CD4-positive, alpha-beta T cell treated with Interleukin-10 for 1 hour (primary cell): ENCODE data around the gene PPIA.
"Not testable (repeated sequence)": the region's sequence is repeated elsewhere in the genome, so short reads cannot be mapped to it uniquely, and the experiment has no call there.

ENCODE experiments used
- DNase-seq: peaks from one replicate; pipeline ENCODE4 v3.0.0-alpha.2; 2020

Gene PPIA

GRCh38 chr7:44764665-44765578 lies 31.6 kb upstream of the PPIA start:
- DNase-seq = no peak

- DNase-seq = no peak
Measured at GRCh38 chr7:44765579-44766415, 30.7 kb upstream of the PPIA start.

GRCh38 chr7:44766416-44766801 lies 30.1 kb upstream of the PPIA start:
- no peak for DNase-seq

- DNase-seq = no peak
Measured at GRCh38 chr7:44767134-44767911, 29.2 kb upstream of the PPIA start.

DNA sequence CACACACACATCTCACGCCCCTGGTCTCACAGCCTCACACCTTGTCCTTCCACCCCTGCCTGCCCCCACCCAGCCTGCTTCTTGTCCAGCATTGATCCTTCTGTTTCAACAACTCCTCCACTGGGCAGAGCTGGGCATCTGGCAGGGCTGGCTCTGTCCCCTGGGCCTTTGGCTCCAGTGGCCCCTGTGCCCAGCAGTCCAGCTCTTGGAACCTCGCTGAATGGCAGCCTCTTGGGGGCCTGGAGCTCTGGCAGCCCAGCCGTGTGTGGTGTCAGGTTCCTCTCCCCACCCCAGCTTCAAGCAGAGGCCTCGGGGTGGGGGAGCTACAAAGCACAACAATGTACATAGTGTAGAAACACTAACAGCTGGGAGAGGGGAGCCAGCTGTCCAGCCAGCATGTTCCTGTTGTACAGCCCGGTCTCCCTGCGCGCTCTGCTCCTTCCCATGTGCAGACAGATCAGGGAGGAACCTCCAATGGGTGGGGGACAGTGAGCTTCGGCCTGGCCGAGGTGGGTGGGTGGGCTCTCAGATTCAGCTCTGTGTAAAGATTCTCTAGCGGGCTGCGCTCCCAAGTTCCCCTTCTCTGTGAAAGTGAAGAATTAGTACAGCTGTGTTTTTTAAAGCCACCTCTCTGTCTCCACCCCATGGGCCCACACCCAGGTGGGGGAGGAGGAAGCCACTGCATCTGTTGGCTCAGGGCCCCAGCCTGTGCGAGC lies 28.4 kb upstream of the PPIA start:
- DNase-seq = peak; percentile 44

DNA sequence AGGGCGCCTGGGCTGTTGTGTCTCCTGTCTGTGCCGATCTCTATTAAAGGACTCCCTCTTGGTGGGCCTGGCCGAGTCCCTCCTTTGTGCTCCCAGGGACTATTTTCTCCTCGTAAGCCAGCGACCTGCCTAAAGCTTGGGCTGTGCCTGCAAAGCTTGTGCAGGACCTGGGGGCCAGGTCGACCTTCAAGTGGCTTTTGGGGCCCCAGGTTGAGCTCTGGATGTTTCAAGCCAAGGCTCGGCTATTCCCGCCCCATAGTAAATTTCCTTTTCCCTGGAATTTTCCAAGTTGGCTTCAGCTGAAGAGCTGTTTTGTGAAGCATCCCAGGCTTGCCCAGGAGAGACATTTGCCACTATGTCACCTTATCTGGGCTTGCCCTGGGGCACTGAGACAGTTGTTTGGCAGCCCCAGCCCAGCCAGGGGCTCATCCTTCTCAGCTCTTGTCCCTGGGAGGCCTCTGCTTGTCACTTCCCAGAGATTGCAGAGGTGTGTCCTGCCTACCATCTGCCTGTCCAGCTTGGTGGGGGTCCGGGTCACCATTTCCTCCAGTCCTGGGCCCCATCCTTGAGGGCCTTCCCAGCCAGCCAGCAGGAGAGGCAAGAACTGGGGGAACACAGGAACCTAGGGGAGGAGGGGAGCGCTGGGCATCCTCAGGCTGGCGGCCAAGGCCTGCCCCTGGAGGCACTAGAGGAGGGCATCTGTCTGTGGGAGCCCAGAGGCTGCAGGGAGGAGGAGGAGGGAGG lies 27.7 kb upstream of the PPIA start:
- no peak for DNase-seq

DNA sequence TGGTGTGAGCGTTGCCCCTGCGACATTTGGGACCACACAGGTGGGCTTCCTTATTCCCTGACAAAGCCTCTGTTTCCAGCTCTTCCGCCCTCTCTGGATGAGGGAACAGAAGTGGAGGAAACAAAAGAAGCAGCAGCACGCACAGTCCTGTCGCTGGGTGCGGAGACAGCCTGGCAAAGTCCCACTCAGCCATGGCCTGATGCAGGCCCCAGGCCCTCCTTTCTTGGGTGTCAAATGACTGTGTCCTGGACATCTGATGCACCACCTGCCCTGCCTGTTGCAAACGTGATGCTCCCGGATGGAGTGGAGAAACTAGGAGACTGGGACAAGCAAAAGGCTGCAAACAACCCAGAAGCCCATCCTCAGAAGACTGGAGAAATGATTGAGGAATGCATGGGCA lies 27.1 kb upstream of the PPIA start:
- DNase-seq = no peak

DNA sequence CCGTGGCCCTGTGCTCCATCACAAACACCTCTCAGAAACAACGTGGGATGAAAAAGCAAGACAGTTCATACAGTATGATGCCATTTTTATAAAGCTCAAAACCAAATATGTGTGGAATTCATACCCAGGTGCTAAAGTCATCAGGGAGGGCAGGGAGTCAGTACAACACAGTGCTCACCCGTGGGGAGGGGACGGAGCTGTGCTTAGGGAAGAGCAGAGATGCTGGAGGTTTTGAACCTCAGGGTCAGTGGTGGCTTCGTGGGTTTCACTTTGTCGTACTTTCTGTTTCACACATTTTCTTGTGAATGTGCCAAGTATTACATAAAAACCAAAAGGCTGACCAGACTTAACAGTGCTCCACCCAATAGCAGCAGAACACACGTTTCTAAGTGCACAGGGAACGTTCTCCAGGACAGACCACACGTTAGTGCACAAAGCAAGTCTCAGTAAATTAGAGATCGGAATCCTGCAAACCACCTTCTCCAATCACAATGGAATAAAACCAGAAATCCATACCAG lies 26.6 kb upstream of the PPIA start:
- peak; percentile 47 for DNase-seq

DNA sequence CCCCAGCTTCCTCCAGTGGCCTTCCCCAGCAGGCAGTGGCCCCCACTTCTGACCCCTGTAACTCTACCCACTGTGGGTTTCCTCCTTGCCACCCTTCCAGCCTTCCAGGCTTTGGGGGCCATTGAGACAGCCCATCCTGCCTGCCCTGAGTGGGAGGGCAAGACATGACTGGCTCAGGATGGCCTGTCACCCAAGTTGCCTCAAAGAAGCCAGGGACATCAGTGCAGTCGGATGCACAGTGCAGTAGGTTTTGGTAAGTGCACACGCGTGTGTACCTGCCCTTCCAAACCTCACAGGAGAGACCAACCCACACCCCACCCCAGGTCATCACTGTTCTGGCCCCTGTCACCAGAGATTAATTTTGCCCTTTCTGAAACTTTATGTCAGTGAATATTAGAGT lies 25.1 kb upstream of the PPIA start:
- no peak for DNase-seq

GRCh38 chr7:44772440-44772839 lies 24.0 kb upstream of the PPIA start:
- DNase-seq = no peak

DNA sequence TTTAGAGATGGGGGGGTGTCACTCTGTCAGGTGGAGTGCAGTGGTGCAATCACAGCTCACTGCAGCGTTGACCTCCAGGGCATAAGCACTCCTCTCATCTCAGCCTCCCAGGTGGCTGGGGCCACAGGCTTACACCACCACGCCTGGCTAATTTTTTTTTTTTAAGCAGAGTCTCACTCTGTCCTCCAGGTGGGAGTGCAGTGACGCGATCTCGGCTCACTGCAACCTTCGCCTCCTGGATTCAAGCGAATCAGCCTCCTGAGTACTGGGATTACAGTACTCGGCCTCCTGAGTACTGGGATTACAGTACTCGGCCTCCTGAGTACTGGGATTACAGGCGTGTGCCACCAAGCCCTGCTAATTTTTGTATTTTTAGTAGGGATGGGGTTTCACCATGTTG lies 23.6 kb upstream of the PPIA start:
- DNase-seq = no peak

DNA sequence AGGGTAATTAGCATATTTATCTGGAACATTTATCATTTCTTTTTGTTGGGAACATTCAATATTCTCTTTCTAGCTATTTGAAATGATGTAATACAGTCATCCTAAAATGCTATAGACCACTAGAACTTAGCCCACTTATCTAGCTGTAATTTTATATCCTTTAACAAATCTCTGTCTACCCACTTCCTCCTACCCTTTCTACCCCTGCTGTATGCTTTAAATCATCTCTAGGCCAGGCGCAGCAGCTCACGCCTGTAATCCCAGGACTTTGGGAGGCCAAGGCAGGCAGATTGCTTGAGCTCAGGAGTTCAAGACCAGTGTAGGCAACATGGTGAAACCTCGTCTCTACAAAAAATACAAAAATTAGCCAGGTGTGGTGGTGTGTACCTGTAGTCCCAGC lies 22.0 kb upstream of the PPIA start:
- DNase-seq = not testable (repeated sequence)

- no peak for DNase-seq
Measured at GRCh38 chr7:44775383-44776107, 20.9 kb upstream of the PPIA start.

GRCh38 chr7:44776211-44776610 lies 20.3 kb upstream of the PPIA start:
- no peak for DNase-seq

GRCh38 chr7:44782460-44782859 lies 14.0 kb upstream of the PPIA start:
- DNase-seq = no peak

DNA sequence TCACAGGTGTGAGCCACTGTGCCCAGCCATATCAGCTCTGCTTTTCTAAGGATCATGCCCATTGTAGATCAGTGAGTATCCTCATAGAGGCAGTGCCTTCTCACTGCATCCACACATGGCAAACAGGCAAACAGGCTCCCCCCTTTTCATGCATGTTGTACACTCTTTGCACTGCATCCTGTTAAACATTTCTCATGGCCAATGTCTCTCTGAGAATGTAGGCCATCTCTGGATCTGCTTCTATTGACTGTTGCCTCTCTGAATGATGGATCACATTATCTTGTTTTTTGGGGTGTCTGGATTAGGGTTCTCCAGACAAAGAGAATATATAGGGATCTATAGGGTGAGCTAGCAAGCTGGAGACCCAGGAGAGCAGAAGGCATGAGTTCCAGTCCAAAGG lies 13.1 kb upstream of the PPIA start:
- DNase-seq = no peak

DNA sequence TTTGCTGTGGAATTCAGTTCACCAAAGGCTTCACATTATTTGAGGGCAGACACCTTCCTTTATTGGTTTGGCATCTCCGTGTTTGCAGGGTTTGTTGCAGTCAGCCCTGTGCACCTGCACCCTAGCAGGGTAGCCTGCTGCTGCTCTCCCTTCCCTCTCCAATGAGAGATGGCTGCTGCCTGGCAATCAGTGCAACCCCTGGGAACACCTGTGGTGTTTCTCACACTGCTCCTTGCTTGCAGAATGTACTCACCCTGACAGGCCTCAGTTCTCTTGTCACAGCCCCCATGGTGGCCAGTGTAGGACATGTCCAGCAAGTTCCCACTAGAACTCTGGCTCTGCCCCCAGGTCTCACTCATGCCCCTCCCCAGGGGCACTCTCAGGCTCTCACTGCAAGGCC lies 12.1 kb upstream of the PPIA start:
- no peak for DNase-seq

- not testable (repeated sequence) for DNase-seq
Measured at GRCh38 chr7:44785218-44785617, 11.3 kb upstream of the PPIA start.

- DNase-seq = no peak
Measured at GRCh38 chr7:44787041-44787440, 9.4 kb upstream of the PPIA start.

- no peak for DNase-seq
Measured at GRCh38 chr7:44787762-44788161, 8.7 kb upstream of the PPIA start.

GRCh38 chr7:44789990-44790389 lies 6.5 kb upstream of the PPIA start:
- no peak for DNase-seq
